A673 (cell line): ENCODE data around the gene NRIP3.

Experiments used
- EZH2 ChIP-seq: fragments of 200-600 bp; sonication (generic); IDR thresholded peaks from 2 replicates; pipeline ENCODE4 v1.6.1; 2017; ENCODE audit warnings: borderline replicate concordance, low read depth, mild to moderate bottlenecking, mixed read lengths, antibody characterized with exemption, low read length; ENCODE audit not compliant: poor library complexity, severe bottlenecking
- TF ChIP-seq, protein P1 (sequence below): fragments of 300-800, 200-600 bp; sonication (generic); conservative IDR thresholded peaks from 2 replicates; pipeline ENCODE4 v1.5.1; 2017; ENCODE audit warnings: low read depth, mild to moderate bottlenecking, antibody characterized with exemption, low read length, moderate library complexity, mixed read lengths

DNA sequence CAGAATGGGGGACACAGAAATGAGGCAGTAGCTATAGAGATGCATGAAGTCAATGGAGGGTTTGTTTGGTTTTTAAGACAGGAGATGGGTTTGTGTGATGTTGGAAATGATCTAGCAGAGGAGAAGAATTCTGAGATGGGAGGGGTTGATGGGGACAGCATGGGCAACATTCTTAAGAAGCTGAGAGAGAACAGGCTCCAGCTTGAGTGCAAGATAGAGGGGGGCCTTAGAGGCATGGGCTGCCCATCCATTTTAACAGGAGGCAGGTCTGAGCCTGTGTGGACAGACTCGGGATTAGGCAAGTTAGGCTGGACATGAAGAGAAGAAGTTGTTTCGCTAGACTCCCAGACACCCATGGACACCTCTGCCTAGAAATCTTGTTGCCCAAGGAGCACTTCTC lies 37.9 kb upstream of the NRIP3 start:
- TF ChIP-seq, protein P1, sequence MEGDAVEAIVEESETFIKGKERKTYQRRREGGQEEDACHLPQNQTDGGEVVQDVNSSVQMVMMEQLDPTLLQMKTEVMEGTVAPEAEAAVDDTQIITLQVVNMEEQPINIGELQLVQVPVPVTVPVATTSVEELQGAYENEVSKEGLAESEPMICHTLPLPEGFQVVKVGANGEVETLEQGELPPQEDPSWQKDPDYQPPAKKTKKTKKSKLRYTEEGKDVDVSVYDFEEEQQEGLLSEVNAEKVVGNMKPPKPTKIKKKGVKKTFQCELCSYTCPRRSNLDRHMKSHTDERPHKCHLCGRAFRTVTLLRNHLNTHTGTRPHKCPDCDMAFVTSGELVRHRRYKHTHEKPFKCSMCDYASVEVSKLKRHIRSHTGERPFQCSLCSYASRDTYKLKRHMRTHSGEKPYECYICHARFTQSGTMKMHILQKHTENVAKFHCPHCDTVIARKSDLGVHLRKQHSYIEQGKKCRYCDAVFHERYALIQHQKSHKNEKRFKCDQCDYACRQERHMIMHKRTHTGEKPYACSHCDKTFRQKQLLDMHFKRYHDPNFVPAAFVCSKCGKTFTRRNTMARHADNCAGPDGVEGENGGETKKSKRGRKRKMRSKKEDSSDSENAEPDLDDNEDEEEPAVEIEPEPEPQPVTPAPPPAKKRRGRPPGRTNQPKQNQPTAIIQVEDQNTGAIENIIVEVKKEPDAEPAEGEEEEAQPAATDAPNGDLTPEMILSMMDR = no peak
- TF ChIP-seq EZH2 = no peak
